Stimulated activated CD4-positive, alpha-beta T cell treated with anti-CD3 and anti-CD28 coated beads, Interleukin-4, amount 100 ng/mL, for 48 hours (primary cell): Measurements from ENCODE around the gene IL36G.

Experiments
- DNase-seq, 2 donors: peaks; one replicate each; pipeline ENCODE4 v3.0.0-alpha.2; 2020; ENCODE audit warnings: low read depth in 2 of 2

Gene IL36G

DNA sequence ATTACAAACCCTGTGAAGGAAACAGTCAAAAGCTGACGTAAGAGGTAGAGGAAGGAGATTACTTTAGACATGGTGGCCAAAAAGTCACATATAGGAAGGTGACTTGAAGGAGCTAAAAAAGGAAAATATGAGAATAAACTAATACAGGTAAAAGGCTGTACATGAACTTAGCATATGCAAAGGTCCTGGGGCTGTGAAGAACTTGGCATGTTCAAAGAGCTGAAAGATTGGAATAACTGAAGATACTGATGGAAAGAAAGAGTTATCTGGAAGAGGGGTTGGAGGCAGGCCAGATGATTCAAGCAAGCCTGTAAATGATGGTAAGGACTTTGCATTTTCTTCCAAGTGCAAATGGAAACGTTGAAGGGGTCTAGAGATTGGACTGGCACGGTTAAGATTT lies 40.7 kb downstream of the IL36G start:
- DNase-seq, result no peak

GRCh38 chr2:113021312-113021711 lies 43.5 kb downstream of the IL36G start:
- DNase-seq, result no peak

GRCh38 chr2:113024764-113025163 lies 47.0 kb downstream of the IL36G start:
- no peak for DNase-seq

GRCh38 chr2:113025737-113026136 lies 47.9 kb downstream of the IL36G start:
- DNase-seq, result no peak

- no peak for DNase-seq
These were observed 49.9 kb downstream of the IL36G start for GRCh38 chr2:113027691-113028090.

GRCh38 chr2:113028112-113028511 lies 50.3 kb downstream of the IL36G start:
- DNase-seq, result no peak

- DNase-seq, result no peak
These were observed 54.9 kb downstream of the IL36G start for GRCh38 chr2:113032737-113033136.

- DNase-seq, result no peak
These were observed 56.2 kb downstream of the IL36G start for GRCh38 chr2:113034016-113034415.
